ENCODE data around the gene MYL3. TPM values are rescaled to one million over a fixed set of nuclear protein-coding genes. Genes with fewer than 3 reads are reported as not detected.

The MYL3 gene
- total RNA-seq, 2 donors from 2014 or later, result 1.9 TPM; not detected in 1

- Histone ChIP-seq H3K4me1 (replicated peaks) (no peaks in the 10 kb centered on the region), H3K36me3 (no peaks in the 10 kb centered on the region), H3K4me3 (no peak overlapping the region), H3K27me3 (replicated peaks; ENCODE audit: insufficient read depth) (no peaks in the 10 kb centered on the region), H3K27ac (no peak overlapping the region), H3K9me3 (no peaks in the 10 kb centered on the region)
- WGBS, result 89% methylated on average over 17 of the region's 17 CpGs
- DNase-seq (ENCODE audit: low spot score), result no peak
- TF ChIP-seq CTCF (IDR thresholded peaks at IDR 0.05) (no peak), POLR2A (IDR thresholded peaks at IDR 0.05) (no peak), POLR2AphosphoS5 (IDR thresholded peaks at IDR 0.05) (no peak)
- intact Hi-C loops (cut with DNase I), result no loop called here
Measured at GRCh38 chr3:46856576-46857471, 6.4 kb downstream of the MYL3 start.

- WGBS, result 83% methylated on average over 5 of the region's 5 CpGs
- Histone ChIP-seq H3K9me3 (no peaks in the 10 kb centered on the region), H3K4me3 (no peak overlapping the region), H3K4me1 (replicated peaks) (no peaks in the 10 kb centered on the region), H3K36me3 (no peaks in the 10 kb centered on the region), H3K27me3 (replicated peaks; ENCODE audit: insufficient read depth) (no peaks in the 10 kb centered on the region), H3K27ac (no peak overlapping the region)
- intact Hi-C loops (cut with DNase I), result no loop called here
- no peak for DNase-seq (ENCODE audit: low spot score)
- TF ChIP-seq POLR2AphosphoS5 (IDR thresholded peaks at IDR 0.05) (no peak), CTCF (IDR thresholded peaks at IDR 0.05) (no peak), POLR2A (IDR thresholded peaks at IDR 0.05) (no peak)
Measured at GRCh38 chr3:46854555-46854991, 8.7 kb downstream of the MYL3 start.

- TF ChIP-seq CTCF (IDR thresholded peaks at IDR 0.05) (no peak), POLR2A (IDR thresholded peaks at IDR 0.05) (no peak), POLR2AphosphoS5 (IDR thresholded peaks at IDR 0.05) (no peak)
- no peaks in the 10 kb centered on the region for H3K27me3 ChIP-seq (replicated peaks; ENCODE audit: insufficient read depth)
- no peak overlapping the region for H3K4me3 ChIP-seq
- 80% methylated on average over 15 of the region's 15 CpGs for WGBS
- intact Hi-C loops (cut with DNase I), result no loop called here
- H3K27ac ChIP-seq, result no peak overlapping the region
- H3K4me1 ChIP-seq (replicated peaks), result no peaks in the 10 kb centered on the region
- H3K9me3 ChIP-seq, result no peaks in the 10 kb centered on the region
- no peaks in the 10 kb centered on the region for H3K36me3 ChIP-seq
- no peak for DNase-seq (ENCODE audit: low spot score)
Measured at GRCh38 chr3:46853441-46854415, 9.5 kb downstream of the MYL3 start.

- no peak for DNase-seq (ENCODE audit: low spot score)
- TF ChIP-seq CTCF (IDR thresholded peaks at IDR 0.05), result no peak
- no peak for TF ChIP-seq POLR2A (IDR thresholded peaks at IDR 0.05)
- no peak for TF ChIP-seq POLR2AphosphoS5 (IDR thresholded peaks at IDR 0.05)
Measured at GRCh38 chr3:46852839-46853355, 10.3 kb downstream of the MYL3 start.

More at GRCh38 chr3:46852839-46853355, 10.3 kb downstream of the MYL3 start:
- Histone ChIP-seq H3K4me3 (no peak overlapping the region), H3K27ac (no peak overlapping the region), H3K4me1 (replicated peaks) (no peaks in the 10 kb centered on the region), H3K27me3 (replicated peaks; ENCODE audit: insufficient read depth) (no peaks in the 10 kb centered on the region), H3K36me3 (no peaks in the 10 kb centered on the region), H3K9me3 (no peaks in the 10 kb centered on the region)
- WGBS, result 100% methylated on average over 2 of the region's 2 CpGs
- intact Hi-C loops (cut with DNase I), result no loop called here
